A549 treated with GW870086 at 1 μM for 4 hours (cell line): ENCODE results near the gene GPAT3. TPM values are rescaled to one million over a fixed set of nuclear protein-coding genes. Genes with fewer than 3 reads are reported as not detected.

Source experiments
- total RNA-seq: library from RNA; stranded (reverse); fragments of 200-300 nt; extraction: Qiagen RNA extraction; gene quantifications from 5 replicates; pipeline ENCODE4 v1.2.3, GENCODE V29; 2022; ENCODE audit warnings: low read depth

Gene GPAT3
- total RNA-seq = 40.7 to 47.0 TPM (median 43.5 TPM) in 5 replicates

GRCh38 chr4:83535520-83536361 is at the start of gene GPAT3:
TSS of gene GPAT3 (plus strand) at chr4:83536108. CDS start at chr4:83536623, 515 bp downstream.

Other genes starting within 250 kb of the GPAT3 start
- 1.3 to 1.9 TPM (median 1.5 TPM) in 5 replicates for gene HPSE, start 201.3 kb upstream of the GPAT3 start, total RNA-seq
- 4.0 to 5.9 TPM (median 5.5 TPM) in 5 replicates for gene HELQ, start 80.3 kb upstream of the GPAT3 start, total RNA-seq
- 44.3 to 59.6 TPM (median 51.8 TPM) in 5 replicates for gene MRPS18C, start 80.0 kb upstream of the GPAT3 start, total RNA-seq
- gene ABRAXAS1, start 51.0 kb upstream of the GPAT3 start, total RNA-seq = 3.9 to 8.1 TPM (median 7.5 TPM) in 5 replicates